IMR-90 (cell line): ENCODE data around the gene NME4. TPM values are rescaled to one million over a fixed set of nuclear protein-coding genes. Genes with fewer than 3 reads are reported as not detected.
A peak's percentile ranks its signal among the peaks of the same experiment; 100 is the strongest.

Source experiments
- ATAC-seq: fragments of 200-7000 bp; cut with Tn5 transposase; 2 replicates; pipeline ENCODE4 v1.9.1; 2020; ENCODE audit warnings: low read depth, mild to moderate bottlenecking, moderate library complexity
- BruUV-seq: library from RNA; stranded (reverse); fragments of 400-500 nt; replicated peaks from 2 replicates; lab custom pipeline; 2021; lab: Mats Ljungman, UMichigan
- CTCF ChIA-PET: fragments of 300-600 bp; formaldehyde crosslinking; extraction: SDS; loops from one replicate; lab custom pipeline; 2021; ENCODE audit warnings: antibody characterized with exemption; lab: Yijun Ruan, JAX
- POLR2A ChIA-PET: fragments of 300-600 bp; sonication (Branson Sonifier 250); formaldehyde crosslinking; loops from one replicate; lab custom pipeline; 2022; ENCODE audit warnings: antibody characterized with exemption; ENCODE audit not compliant: unreplicated experiment; lab: Charles Lee
- DNase-seq: peaks from one replicate; pipeline ENCODE4 v3.0.0; 2013
- H2AFZ ChIP-seq: replicated peaks from 2 replicates; pipeline ENCODE3; 2013; ENCODE audit warnings: low read length, mild to moderate bottlenecking; ENCODE audit not compliant: poor library complexity
- H2AK5ac ChIP-seq: 2 replicates; pipeline ENCODE4 v1.6.1; 2013; ENCODE audit warnings: low read depth, low read length, inconsistent platforms
- H2AK9ac ChIP-seq: replicated peaks from 2 replicates; pipeline ENCODE3; 2013; ENCODE audit warnings: mild to moderate bottlenecking, low read depth, low read length, moderate library complexity; ENCODE audit not compliant: poor library complexity
- H2BK120ac ChIP-seq: 2 replicates; pipeline ENCODE4 v1.6.1; 2013; ENCODE audit warnings: low read depth, low read length, inconsistent platforms
- H2BK15ac ChIP-seq: 3 replicates; pipeline ENCODE4 v1.6.1; 2013; ENCODE audit warnings: low read depth, low read length, inconsistent platforms
- H2BK20ac ChIP-seq: 2 replicates; pipeline ENCODE4 v1.6.1; 2013; ENCODE audit warnings: low read depth, mild to moderate bottlenecking, inconsistent platforms, low read length, moderate library complexity
- H2BK5ac ChIP-seq: 2 replicates; pipeline ENCODE4 v1.6.1; 2013; ENCODE audit warnings: mild to moderate bottlenecking, low read depth, low read length, inconsistent platforms; ENCODE audit not compliant: poor library complexity, severe bottlenecking
- H3K14ac ChIP-seq: replicated peaks from 2 replicates; pipeline ENCODE4 v1.6.1; 2013; ENCODE audit warnings: low read depth, low read length, inconsistent platforms
- H3K18ac ChIP-seq: 2 replicates; pipeline ENCODE4 v1.6.1; 2013; ENCODE audit warnings: low read depth, low read length, control low read depth
- H3K23ac ChIP-seq: 2 replicates; pipeline ENCODE4 v1.6.1; 2013; ENCODE audit warnings: low read depth, low read length, inconsistent platforms
- H3K27ac ChIP-seq: 2 replicates; pipeline ENCODE4 v1.5.1; 2013; ENCODE audit warnings: mild to moderate bottlenecking, control low read depth, low read length; ENCODE audit not compliant: insufficient read depth
- H3K27me3 ChIP-seq: 2 replicates; pipeline ENCODE4 v1.6.1; 2013; ENCODE audit warnings: low read length; ENCODE audit not compliant: control insufficient read depth, insufficient read depth
- H3K36me3 ChIP-seq: 2 replicates; pipeline ENCODE4 v1.6.1; 2013; ENCODE audit warnings: low read length, mixed read lengths; ENCODE audit not compliant: control insufficient read depth, insufficient read depth
- H3K4ac ChIP-seq: 2 replicates; pipeline ENCODE4 v1.6.1; 2013; ENCODE audit warnings: low read depth, low read length, inconsistent platforms
- H3K4me1 ChIP-seq: 2 replicates; pipeline ENCODE4 v1.6.1; 2013; ENCODE audit warnings: low read length, mixed read lengths; ENCODE audit not compliant: control insufficient read depth, insufficient read depth
- H3K4me2 ChIP-seq: 2 replicates; pipeline ENCODE4 v1.6.1; 2013; ENCODE audit warnings: low read depth, mild to moderate bottlenecking, control low read depth, low read length, moderate library complexity
- H3K4me3 ChIP-seq: 2 replicates; pipeline ENCODE4 v1.5.1; 2013; ENCODE audit warnings: low read depth, mild to moderate bottlenecking, control low read depth, low read length, moderate library complexity; ENCODE audit not compliant: insufficient read depth
- H3K56ac ChIP-seq: 2 replicates; pipeline ENCODE4 v1.6.1; 2013; ENCODE audit warnings: low read length, inconsistent platforms; ENCODE audit not compliant: insufficient read depth; ENCODE audit errors: extremely low read depth
- H3K79me1 ChIP-seq, 2 experiments: 2 replicates each; pipeline ENCODE4 v1.6.1; 2013; ENCODE audit warnings: low read length in 2 of 2, inconsistent platforms in 1 of 2, low read depth in 1 of 2
- H3K9ac ChIP-seq: 2 replicates; pipeline ENCODE4 v1.6.1; 2013; ENCODE audit warnings: low read depth, low read length, control low read depth
- H3K9me1 ChIP-seq: 2 replicates; pipeline ENCODE4 v1.6.1; 2013; ENCODE audit warnings: low read length, inconsistent platforms; ENCODE audit not compliant: insufficient read depth
- H3K9me3 ChIP-seq: 2 replicates; pipeline ENCODE4 v1.6.1; 2013; ENCODE audit warnings: low read length; ENCODE audit not compliant: control insufficient read depth, insufficient read depth
- H4K20me1 ChIP-seq: 2 replicates; pipeline ENCODE4 v1.6.1; 2013; ENCODE audit warnings: low read length, inconsistent platforms; ENCODE audit not compliant: insufficient read depth
- H4K5ac ChIP-seq: 2 replicates; pipeline ENCODE4 v1.6.1; 2013; ENCODE audit warnings: mild to moderate bottlenecking, low read depth, low read length, control low read depth
- H4K8ac ChIP-seq, 2 experiments: 2 replicates each; pipeline ENCODE4 v1.6.1; 2013; ENCODE audit warnings: low read depth in 2 of 2, low read length in 2 of 2, control low read depth in 1 of 2, inconsistent platforms in 1 of 2
- H4K91ac ChIP-seq: 2 replicates; pipeline ENCODE4 v1.6.1; 2013; ENCODE audit warnings: low read depth, low read length, inconsistent platforms; ENCODE audit not compliant: insufficient read depth
- BHLHE40 ChIP-seq: fragments of 150-350 bp; IDR thresholded peaks from 2 replicates; pipeline ENCODE4 v1.6.1; 2016; ENCODE audit warnings: mild to moderate bottlenecking, low read depth, low read length
- CEBPB ChIP-seq: IDR thresholded peaks from 2 replicates; pipeline ENCODE4 v1.6.1; 2012; ENCODE audit warnings: low read depth, low read length, improper control_type of control experiment
- CHD1 ChIP-seq: IDR thresholded peaks from 2 replicates; pipeline ENCODE4 v1.6.1; 2012; ENCODE audit warnings: low read depth, low read length, improper control_type of control experiment
- ELK1 ChIP-seq: fragments of 150-350 bp; IDR thresholded peaks from 2 replicates; pipeline ENCODE4 v1.6.1; 2016; ENCODE audit warnings: low read depth, mild to moderate bottlenecking, low read length, moderate library complexity, borderline replicate concordance
- FOS ChIP-seq: fragments of 150-350 bp; IDR thresholded peaks from 2 replicates; pipeline ENCODE4 v1.6.1; 2016; ENCODE audit warnings: low read depth, low read length
- MAFK ChIP-seq: IDR thresholded peaks from 2 replicates; pipeline ENCODE4 v1.6.1; 2012; ENCODE audit warnings: low read depth, low read length, improper control_type of control experiment
- MAZ ChIP-seq: IDR thresholded peaks from 2 replicates; pipeline ENCODE4 v1.6.1; 2012; ENCODE audit warnings: low read depth, mild to moderate bottlenecking, low read length, improper control_type of control experiment, moderate library complexity, borderline replicate concordance
- MXI1 ChIP-seq: IDR thresholded peaks from 2 replicates; pipeline ENCODE4 v1.6.1; 2012; ENCODE audit warnings: low read depth, mild to moderate bottlenecking, low read length, moderate library complexity, borderline replicate concordance
- NFE2L2 ChIP-seq: fragments of 150-350 bp; IDR thresholded peaks from 2 replicates; pipeline ENCODE4 v1.6.1; 2016; ENCODE audit warnings: low read depth, mild to moderate bottlenecking, low read length
- POLR2A ChIP-seq: IDR thresholded peaks from 2 replicates; pipeline ENCODE4 v1.6.1; 2012; ENCODE audit warnings: mild to moderate bottlenecking, low read depth, low read length
- RAD21 ChIP-seq: IDR thresholded peaks from 2 replicates; pipeline ENCODE4 v1.6.1; 2012; ENCODE audit warnings: low read length, improper control_type of control experiment
- RCOR1 ChIP-seq: IDR thresholded peaks from 2 replicates; pipeline ENCODE4 v1.6.1; 2012; ENCODE audit warnings: mild to moderate bottlenecking, low read length, improper control_type of control experiment; ENCODE audit not compliant: insufficient replicate concordance
- RFX5 ChIP-seq: IDR thresholded peaks from 2 replicates; pipeline ENCODE4 v1.8.0; 2012; ENCODE audit warnings: low read depth, mild to moderate bottlenecking, low read length, moderate library complexity
- SMC3 ChIP-seq: fragments of 150-350 bp; IDR thresholded peaks from 2 replicates; pipeline ENCODE4 v1.6.1; 2016; ENCODE audit warnings: low read depth, mild to moderate bottlenecking, antibody characterized with exemption, low read length, moderate library complexity
- WGBS, 2 experiments: methylation state at CpG; one replicate each; pipeline versions ENCODE4 v1.1.5 to v1.1.7; 2013; ENCODE audit warnings: missing lambda C conversion rate in 2 of 2; ENCODE audit not compliant: insufficient read length in 1 of 2; ENCODE audit errors: extremely low coverage in 2 of 2; 5-methylcytosine and 5-hydroxymethylcytosine counted together
- dilution Hi-C: fragments of 300-500 bp; cut with HindIII; formaldehyde crosslinking; loops from one replicate; pipeline ENCODE4 v1.14.3; 2018; ENCODE audit warnings: low sequenced_read_pairs; ENCODE audit not compliant: unreplicated experiment
- in situ Hi-C: fragments of 300-500 bp; cut with MboI; formaldehyde crosslinking; loops from 3 replicates; pipeline ENCODE4 v1.14.3; 2019; ENCODE audit warnings: low sequenced_read_pairs, inconsistent platforms, mixed read lengths
- intact Hi-C: fragments of 100-400 bp; cut with micrococcal nuclease; formaldehyde crosslinking; loops from 2 replicates; pipeline ENCODE4 v1.10.0; 2022
- polyA plus RNA-seq, 3 experiments: library from polyadenylated mRNA; depleted of rRNA; stranded (reverse); fragments of >200 nt; gene quantifications; 2 replicates each; pipeline ENCODE4 v1.2.3, GENCODE V29; 2012; ENCODE audit warnings: low replicate concordance in 1 of 3
- total RNA-seq: library from RNA; depleted of rRNA; stranded (reverse); fragments of >200 nt; gene quantifications from 2 replicates; pipeline ENCODE4 v1.2.3, GENCODE V29; 2012
- TF ChIP-seq, protein P1 (sequence below): fragments of 150-350 bp; IDR thresholded peaks from 2 replicates; pipeline ENCODE4 v1.6.1; 2017; ENCODE audit warnings: mild to moderate bottlenecking, antibody characterized with exemption, low read length, low read depth
- TF ChIP-seq, protein P2 (sequence below): conservative IDR thresholded peaks from 2 replicates; pipeline ENCODE4 v1.5.1; 2012; ENCODE audit warnings: mild to moderate bottlenecking, low read depth, low read length, improper control_type of control experiment

The NME4 gene
- total and polyA plus RNA-seq, 2 of the 4 experiments (the other 2 are of a cell fraction) = 124 to 288 TPM

DNA sequence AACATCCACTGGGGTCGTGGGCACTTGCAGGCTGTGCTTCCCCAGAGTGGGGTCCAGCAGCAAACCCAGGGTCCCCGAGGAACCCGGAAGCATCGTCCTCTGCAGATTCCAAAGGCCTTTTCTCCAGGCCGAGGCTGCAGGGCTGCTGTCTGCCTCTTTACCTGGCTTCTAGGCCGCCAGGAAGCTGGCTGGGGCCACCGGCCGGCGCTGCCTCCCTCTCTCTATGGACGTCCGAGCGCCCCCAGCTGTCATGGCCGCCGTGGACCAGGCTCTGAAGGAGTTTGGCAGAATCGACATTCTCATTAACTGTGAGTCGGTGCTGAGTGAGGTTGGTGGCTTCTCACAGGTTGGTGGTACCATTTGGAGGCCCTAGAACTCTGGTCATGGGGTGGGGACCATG lies 10.3 kb downstream of the NME4 start:
- ChIA-PET POLR2A (no interaction called here), CTCF (no interaction called here)
- Histone ChIP-seq H3K14ac (no peak overlapping the region), H4K5ac (no peak overlapping the region), H3K27ac (no peak overlapping the region), H3K23ac (no peak overlapping the region), H3K27me3 (no peaks in the 10 kb centered on the region), H3K9me1 (no peaks in the 10 kb centered on the region), H3K9me3 (no peaks in the 10 kb centered on the region), H4K8ac (no peak overlapping the region), H3K56ac (no peak overlapping the region), H2BK20ac (no peak overlapping the region), H2AFZ (no peak overlapping the region), H3K18ac (no peak overlapping the region), H3K79me1 (peaks cover 0 to 7% of the 10 kb centered on the region in 2 experiments), H4K91ac (no peak overlapping the region), H2BK120ac (no peak overlapping the region), H3K4me3 (no peak overlapping the region), H3K36me3 (peaks cover 2% of the 10 kb centered on the region; the same call in 1 of the 2 replicates), H3K4me1 (no peaks in the 10 kb centered on the region), H2BK15ac (no peak overlapping the region), H2BK5ac (no peak overlapping the region), H3K9ac (no peak overlapping the region), H3K4me2 (no peak overlapping the region), H2AK9ac (peak overlapping the region; percentile 42), H2AK5ac (no peak overlapping the region), H4K20me1 (no peaks in the 10 kb centered on the region), H3K4ac (no peak overlapping the region)
- intact Hi-C loops (no loop called here), dilution Hi-C loops (no loop called here), in situ Hi-C loops (no loop called here)
- DNase-seq (no peak), ATAC-seq (no peak)
- WGBS, 2 experiments = 74% methylated on average over 7 of the region's 16 CpGs; no CpG with 5 or more reads in 1 of the 2 experiments
- TF ChIP-seq BHLHE40 = no peak
- TF ChIP-seq CHD1 = no peak
- no peak for TF ChIP-seq MAZ
- TF ChIP-seq POLR2A = no peak
- no peak for TF ChIP-seq SMC3
- TF ChIP-seq, protein P1, sequence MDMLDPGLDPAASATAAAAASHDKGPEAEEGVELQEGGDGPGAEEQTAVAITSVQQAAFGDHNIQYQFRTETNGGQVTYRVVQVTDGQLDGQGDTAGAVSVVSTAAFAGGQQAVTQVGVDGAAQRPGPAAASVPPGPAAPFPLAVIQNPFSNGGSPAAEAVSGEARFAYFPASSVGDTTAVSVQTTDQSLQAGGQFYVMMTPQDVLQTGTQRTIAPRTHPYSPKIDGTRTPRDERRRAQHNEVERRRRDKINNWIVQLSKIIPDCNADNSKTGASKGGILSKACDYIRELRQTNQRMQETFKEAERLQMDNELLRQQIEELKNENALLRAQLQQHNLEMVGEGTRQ = no peak
- TF ChIP-seq RCOR1 = no peak
- TF ChIP-seq, protein P2, sequence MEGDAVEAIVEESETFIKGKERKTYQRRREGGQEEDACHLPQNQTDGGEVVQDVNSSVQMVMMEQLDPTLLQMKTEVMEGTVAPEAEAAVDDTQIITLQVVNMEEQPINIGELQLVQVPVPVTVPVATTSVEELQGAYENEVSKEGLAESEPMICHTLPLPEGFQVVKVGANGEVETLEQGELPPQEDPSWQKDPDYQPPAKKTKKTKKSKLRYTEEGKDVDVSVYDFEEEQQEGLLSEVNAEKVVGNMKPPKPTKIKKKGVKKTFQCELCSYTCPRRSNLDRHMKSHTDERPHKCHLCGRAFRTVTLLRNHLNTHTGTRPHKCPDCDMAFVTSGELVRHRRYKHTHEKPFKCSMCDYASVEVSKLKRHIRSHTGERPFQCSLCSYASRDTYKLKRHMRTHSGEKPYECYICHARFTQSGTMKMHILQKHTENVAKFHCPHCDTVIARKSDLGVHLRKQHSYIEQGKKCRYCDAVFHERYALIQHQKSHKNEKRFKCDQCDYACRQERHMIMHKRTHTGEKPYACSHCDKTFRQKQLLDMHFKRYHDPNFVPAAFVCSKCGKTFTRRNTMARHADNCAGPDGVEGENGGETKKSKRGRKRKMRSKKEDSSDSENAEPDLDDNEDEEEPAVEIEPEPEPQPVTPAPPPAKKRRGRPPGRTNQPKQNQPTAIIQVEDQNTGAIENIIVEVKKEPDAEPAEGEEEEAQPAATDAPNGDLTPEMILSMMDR = no peak
- TF ChIP-seq RFX5 = no peak
- TF ChIP-seq FOS = no peak
- no peak for TF ChIP-seq MAFK
- no peak for TF ChIP-seq MXI1
- TF ChIP-seq RAD21 = no peak
- TF ChIP-seq CEBPB = no peak
- no peak for TF ChIP-seq ELK1
- no peak for TF ChIP-seq NFE2L2
- no TSS peak for BruUV-seq
